K562 (cell line): ENCODE data around the gene SFXN5. TPM values are rescaled to one million over a fixed set of nuclear protein-coding genes. Genes with fewer than 3 reads are reported as not detected.
A peak's percentile ranks its signal among the peaks of the same experiment; 100 is the strongest.

ENCODE experiments used
- CBX1 ChIP-seq: sonication (generic); IDR thresholded peaks from 2 replicates; pipeline ENCODE4 v1.6.1; 2016; ENCODE audit warnings: antibody characterized with exemption, low read depth, mild to moderate bottlenecking
- ETS2 ChIP-seq: IDR thresholded peaks from 2 replicates; pipeline ENCODE4 v1.6.1; 2016; ENCODE audit warnings: borderline replicate concordance, missing genetic modification characterization, mild to moderate bottlenecking, moderate library complexity, missing compliant biosample characterization; ENCODE audit not compliant: poor library complexity, severe bottlenecking
- HEY1 ChIP-seq: fragments of 250-450 bp; sonication (Bioruptor Pico); IDR thresholded peaks from 2 replicates; pipeline ENCODE4 v1.5.0; 2020; ENCODE audit warnings: mild to moderate bottlenecking, moderate library complexity, borderline replicate concordance
- ID3 ChIP-seq, 2 experiments: fragments of 250-450 bp in 1 of 2; fragments of 450-650 bp in 1 of 2; sonication (Bioruptor Pico) in 1 of 2; IDR thresholded peaks; 2 replicates each; pipeline versions ENCODE4 v1.6.1 to v1.8.0; 2016 to 2021; ENCODE audit warnings: mild to moderate bottlenecking in 2 of 2, moderate library complexity in 2 of 2, missing compliant biosample characterization in 1 of 2, missing genetic modification characterization in 1 of 2
- MCM3 ChIP-seq: fragments of 450-650 bp; IDR thresholded peaks from 2 replicates; pipeline ENCODE4 v1.6.1; 2016
- NFE2L1 ChIP-seq: fragments of 450-650 bp; IDR thresholded peaks from 2 replicates; pipeline ENCODE4 v1.6.1; 2016; ENCODE audit warnings: missing genetic modification characterization, low read depth, mild to moderate bottlenecking, missing compliant biosample characterization, moderate library complexity, borderline replicate concordance
- RCOR1 ChIP-seq, 2 experiments: IDR thresholded peaks; 2 replicates each; pipeline ENCODE4 v1.6.1; 2012; ENCODE audit warnings: low read depth in 2 of 2, low read length in 2 of 2, borderline replicate concordance in 1 of 2, improper control_type of control experiment in 1 of 2
- RREB1 ChIP-seq: fragments of 250-450 bp; sonication (Bioruptor Pico); IDR thresholded peaks from 2 replicates; pipeline ENCODE4 v1.4.0; 2020
- SRSF9 ChIP-seq: fragments of 200-400 bp; formaldehyde crosslinking; IDR thresholded peaks from 2 replicates; pipeline ENCODE4 v1.6.1; 2017; ENCODE audit warnings: low read depth, low read length, borderline replicate concordance
- TEAD1 ChIP-seq, 2 experiments: fragments of 450-650 bp in 1 of 2; sonication (generic) in 1 of 2; formaldehyde crosslinking; IDR thresholded peaks; 2 replicates each; pipeline versions ENCODE4 v1.4.0 to v1.8.0; 2020 to 2022; ENCODE audit warnings: mild to moderate bottlenecking in 2 of 2, missing genetic modification reagents in 1 of 2
- polyA plus RNA-seq, 8 experiments: library from polyadenylated mRNA; depleted of rRNA in 4 of 8; stranded (reverse) in 5 of 8; unstranded in 3 of 8; fragments of >200 nt; fragmentation: Nextera tagmentation in 2 of 8; fragmentation: Illumina TruSeq in 1 of 8; extraction: Ambion mirVana in 2 of 8; extraction: Trizol in 1 of 8; gene quantifications; 2 replicates each; pipeline versions ENCODE4 v1.2.1 to v1.2.3, GENCODE V29; 2011 to 2014; ENCODE audit warnings: inconsistent platforms in 1 of 8, missing spikeins in 1 of 8
- total RNA-seq, 7 experiments: library from RNA; depleted of rRNA in 6 of 7; stranded (reverse); fragments of >200 nt in 6 of 7; fragmentation: Illumina TruSeq in 2 of 7; extraction: Trizol in 2 of 7; gene quantifications; 2 replicates each; pipeline versions ENCODE4 v1.2.1 to v1.2.3, GENCODE V29; 2011 to 2021; ENCODE audit warnings: low replicate concordance in 1 of 7
- TF ChIP-seq, protein P1 (sequence below): IDR thresholded peaks from 3 replicates; pipeline ENCODE4 v1.6.1; 2011; ENCODE audit warnings: borderline replicate concordance, mild to moderate bottlenecking; ENCODE audit not compliant: insufficient read length, insufficient read depth
- TF ChIP-seq, protein P2 (sequence below): fragments of 250-450 bp; sonication (Bioruptor Pico); IDR thresholded peaks from 2 replicates; pipeline ENCODE4 v1.5.0; 2021
- TF ChIP-seq, protein P3 (sequence below): fragments of 250-450 bp; sonication (Bioruptor Pico); IDR thresholded peaks from 2 replicates; pipeline ENCODE4 v1.8.0; 2021; ENCODE audit warnings: borderline replicate concordance, mild to moderate bottlenecking, moderate library complexity; ENCODE audit not compliant: poor library complexity, severe bottlenecking

The SFXN5 gene
- total and polyA plus RNA-seq, 9 of the 15 experiments (the other 6 are each of a cell fraction or from before 2014, with no cell fraction given), result 8.3 to 22.6 (median 16.0) TPM

DNA sequence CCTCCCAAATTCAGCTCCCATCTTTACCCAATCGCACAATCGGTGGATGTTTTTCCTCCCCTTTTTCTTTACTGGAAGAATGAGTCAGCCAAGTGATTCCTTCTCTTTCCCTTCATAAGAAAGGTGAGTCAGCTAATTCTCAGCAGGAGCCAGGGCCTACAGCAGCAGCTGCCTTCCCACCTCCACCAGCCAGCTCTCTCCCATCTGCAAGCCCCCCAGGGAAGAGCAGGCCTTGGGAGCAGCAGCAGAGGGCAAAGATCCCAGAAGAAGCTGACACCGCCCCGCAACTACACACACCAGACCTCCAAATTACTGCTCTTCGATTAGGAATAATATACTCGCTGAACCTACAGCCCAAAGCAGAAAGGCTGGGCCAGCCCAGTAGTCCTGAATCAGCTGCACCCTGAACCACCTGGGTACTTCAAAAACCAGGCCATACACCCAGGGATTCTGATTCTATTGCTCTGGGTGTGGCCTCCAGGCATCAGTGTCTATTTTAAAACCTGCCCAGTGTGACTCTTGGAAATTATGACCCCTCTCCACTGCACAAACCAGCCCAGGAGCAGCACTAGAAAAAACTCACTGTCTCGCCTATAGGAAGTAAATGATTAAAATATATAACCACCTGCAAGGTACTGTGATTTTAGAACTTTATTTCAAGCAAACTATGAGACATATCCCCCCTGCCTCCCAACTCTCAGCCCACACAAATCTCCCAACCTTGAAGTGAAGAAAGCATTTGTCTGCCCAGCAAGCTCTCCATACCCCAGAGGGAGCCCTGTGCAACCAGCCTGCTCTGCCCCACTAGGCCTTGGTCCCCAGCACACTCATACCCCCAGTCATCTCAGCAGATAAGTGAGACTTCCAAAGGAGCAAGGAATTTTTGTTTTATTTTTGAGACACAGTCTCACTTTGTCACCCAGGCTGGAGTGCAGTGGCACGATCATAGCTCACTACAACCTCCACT lies 7.3 kb downstream of the SFXN5 start (continued):
- TF ChIP-seq, protein P1, sequence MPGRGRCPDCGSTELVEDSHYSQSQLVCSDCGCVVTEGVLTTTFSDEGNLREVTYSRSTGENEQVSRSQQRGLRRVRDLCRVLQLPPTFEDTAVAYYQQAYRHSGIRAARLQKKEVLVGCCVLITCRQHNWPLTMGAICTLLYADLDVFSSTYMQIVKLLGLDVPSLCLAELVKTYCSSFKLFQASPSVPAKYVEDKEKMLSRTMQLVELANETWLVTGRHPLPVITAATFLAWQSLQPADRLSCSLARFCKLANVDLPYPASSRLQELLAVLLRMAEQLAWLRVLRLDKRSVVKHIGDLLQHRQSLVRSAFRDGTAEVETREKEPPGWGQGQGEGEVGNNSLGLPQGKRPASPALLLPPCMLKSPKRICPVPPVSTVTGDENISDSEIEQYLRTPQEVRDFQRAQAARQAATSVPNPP, result no peak
- no peak for TF ChIP-seq CBX1
- TF ChIP-seq ETS2 (tag), result no peak
- TF ChIP-seq NFE2L1 (tag), result peak; percentile 65; the same call in 1 of the 2 replicates
- TF ChIP-seq, protein P2, sequence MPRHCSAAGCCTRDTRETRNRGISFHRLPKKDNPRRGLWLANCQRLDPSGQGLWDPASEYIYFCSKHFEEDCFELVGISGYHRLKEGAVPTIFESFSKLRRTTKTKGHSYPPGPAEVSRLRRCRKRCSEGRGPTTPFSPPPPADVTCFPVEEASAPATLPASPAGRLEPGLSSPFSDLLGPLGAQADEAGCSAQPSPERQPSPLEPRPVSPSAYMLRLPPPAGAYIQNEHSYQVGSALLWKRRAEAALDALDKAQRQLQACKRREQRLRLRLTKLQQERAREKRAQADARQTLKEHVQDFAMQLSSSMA (CRISPR knock-in tag), result no peak
- no peak for TF ChIP-seq HEY1 (CRISPR knock-in tag)
- TF ChIP-seq, protein P3, sequence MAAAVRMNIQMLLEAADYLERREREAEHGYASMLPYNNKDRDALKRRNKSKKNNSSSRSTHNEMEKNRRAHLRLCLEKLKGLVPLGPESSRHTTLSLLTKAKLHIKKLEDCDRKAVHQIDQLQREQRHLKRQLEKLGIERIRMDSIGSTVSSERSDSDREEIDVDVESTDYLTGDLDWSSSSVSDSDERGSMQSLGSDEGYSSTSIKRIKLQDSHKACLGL (CRISPR knock-in tag), result no peak
- peak in 1 of 2 experiments; percentile 29; a peak in 1 of 4 replicates for TF ChIP-seq RCOR1 (IDR thresholded peaks at IDR 0.05; ENCODE audit: borderline replicate concordance in 1 of 2, low read depth in 2 of 2, low read length in 2 of 2)
- no peak for TF ChIP-seq RREB1 (CRISPR knock-in tag)
- no peak for TF ChIP-seq MCM3
- TF ChIP-seq SRSF9, result no peak
- TF ChIP-seq TEAD1 (CRISPR knock-in tag; IDR thresholded peaks at IDR 0.05), result 0 out of 4 replicates have a peak, but pooled peaks of 1 of the 2 experiments have one; percentile 19
- TF ChIP-seq ID3 (CRISPR knock-in tag; IDR thresholded peaks at IDR 0.05), result no peak
- TF ChIP-seq ID3 (tag; IDR thresholded peaks at IDR 0.05), result no peak
